SKM-1 (cell line): Measurements from ENCODE around the gene HEPH.
"Not testable (repeated sequence)": the region's sequence is repeated elsewhere in the genome, so short reads cannot be mapped to it uniquely, and the experiment has no call there.

ENCODE experiments used
- DNase-seq: peaks from one replicate; lab custom pipeline; 2025; ENCODE audit not compliant: unreplicated experiment; lab: John Stamatoyannopoulos, UW

HEPH gene

DNA sequence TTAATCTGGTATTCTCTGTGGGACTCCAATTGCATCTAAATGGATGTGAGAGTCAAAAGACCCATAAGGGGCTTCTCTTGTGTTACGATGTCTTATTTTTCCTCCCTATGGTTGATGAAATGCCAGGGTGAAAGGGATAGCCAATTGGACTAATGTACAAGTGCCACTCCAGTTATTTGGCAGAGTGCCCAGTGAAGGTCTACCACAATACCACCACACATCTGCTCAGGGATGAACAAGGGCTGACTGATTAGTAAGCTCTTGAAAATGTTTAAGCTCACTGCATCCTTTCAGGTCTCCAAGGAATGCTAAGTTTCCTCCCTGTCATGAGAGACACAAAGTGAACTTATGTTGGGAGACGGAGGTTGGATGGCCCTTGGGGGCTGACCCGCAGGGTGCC is 57.8 kb downstream of the HEPH start:
- DNase-seq = no peak

DNA sequence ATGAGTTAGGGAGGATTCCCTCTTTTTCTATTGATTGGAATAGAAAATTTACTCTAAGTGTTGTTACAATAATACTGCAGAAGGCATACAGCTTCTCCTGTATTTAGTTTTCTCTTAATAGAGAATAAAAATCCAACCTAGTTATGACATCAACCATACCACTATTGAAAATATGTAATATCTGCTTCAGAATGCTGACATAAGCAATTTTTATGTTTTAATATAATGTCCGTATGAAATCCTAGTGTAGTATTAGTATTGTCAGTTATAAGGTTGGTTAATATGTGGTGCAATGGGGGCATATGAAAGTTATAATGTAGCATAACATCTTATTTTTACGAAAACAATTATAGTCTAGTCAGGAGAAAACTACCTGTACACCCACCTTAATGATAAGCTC is 68.2 kb downstream of the HEPH start:
- no peak for DNase-seq

DNA sequence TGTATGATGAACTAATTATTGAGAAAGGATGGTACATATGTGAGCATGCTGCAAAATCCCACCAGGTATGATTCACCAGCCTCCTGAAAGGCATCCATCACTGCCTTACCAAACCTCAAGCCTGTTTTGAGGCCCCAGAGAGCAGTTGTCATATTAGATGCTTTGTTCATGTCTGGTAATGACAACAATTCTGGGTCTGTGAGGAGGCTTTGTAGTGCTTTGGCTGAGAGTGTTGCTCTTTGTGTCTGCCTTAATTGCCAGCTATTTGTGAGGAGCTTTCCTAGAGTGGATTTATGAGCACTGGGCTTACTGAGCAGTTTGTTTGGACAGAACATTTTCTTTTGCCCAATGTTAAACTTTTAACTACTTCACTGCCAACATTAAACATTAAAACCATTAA is 69.2 kb downstream of the HEPH start:
- no peak for DNase-seq

DNA sequence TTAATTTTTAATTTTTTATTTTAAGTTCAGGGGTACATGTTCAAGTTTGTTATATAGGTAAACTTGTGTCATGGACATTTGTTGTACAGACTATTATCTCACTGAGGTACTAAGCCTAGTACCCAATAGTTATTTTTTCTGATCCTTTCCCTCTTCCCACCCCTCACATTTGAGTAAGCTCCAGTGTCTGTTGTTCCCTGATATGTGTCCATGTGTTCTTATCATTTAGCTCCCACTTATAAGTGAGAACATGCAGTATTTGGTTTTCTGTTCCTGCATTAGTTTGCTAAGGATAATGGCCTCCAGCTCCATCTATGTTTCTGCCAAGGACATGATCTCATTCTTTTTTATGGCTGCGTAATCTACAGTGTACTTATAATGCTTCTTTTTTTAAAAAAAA is 69.9 kb downstream of the HEPH start:
- not testable (repeated sequence) for DNase-seq

DNA sequence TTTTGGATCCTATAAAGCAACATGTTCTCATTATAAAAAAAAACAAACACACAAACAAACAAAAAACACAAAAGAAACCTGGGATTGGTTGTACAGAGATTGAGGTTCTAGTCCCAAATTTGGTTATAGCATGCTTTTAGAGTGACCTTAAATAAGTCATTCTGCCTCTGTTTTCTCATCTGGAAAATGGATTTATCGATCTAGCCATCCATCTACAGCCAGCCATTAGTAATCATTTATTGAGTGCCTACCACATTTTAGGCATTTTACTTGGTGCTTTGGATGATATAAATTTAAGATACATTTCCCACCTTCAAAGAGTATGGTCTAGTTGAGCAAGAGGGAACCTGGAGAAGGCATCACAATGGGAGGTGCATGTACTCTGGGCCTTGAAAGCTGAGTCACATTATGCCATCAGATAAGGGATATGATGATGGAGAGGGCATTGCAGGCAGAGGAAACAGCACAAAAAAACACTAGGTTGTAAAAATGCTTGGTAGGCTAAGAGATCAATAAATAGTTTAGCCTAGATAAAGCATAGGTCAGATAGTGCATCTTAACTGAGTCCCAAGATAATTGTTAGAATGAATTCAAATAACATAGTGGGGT is 91.4 kb downstream of the HEPH start:
- no peak for DNase-seq

DNA sequence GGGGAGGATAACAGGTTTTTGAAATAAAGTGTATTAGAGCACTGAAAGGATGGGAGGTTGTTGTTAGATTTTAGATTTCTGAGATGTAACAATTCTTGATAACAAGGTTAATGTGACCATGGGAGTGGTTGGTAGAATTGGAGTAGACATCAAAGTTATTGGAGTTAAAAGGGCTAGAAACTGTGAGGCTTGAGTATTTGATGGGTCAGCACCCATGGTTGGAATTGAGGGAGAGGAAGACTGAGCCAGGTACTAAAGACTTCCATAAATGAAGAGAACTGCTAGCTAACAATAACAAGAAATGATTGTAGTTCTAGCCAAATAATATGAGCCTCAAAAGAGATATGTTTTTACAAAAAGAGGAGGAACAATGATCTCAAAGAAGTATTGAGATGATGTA is 98.8 kb downstream of the HEPH start:
- no peak for DNase-seq
